ENCODE data around the gene AKAP11.

- TF ChIP-seq, protein P1, sequence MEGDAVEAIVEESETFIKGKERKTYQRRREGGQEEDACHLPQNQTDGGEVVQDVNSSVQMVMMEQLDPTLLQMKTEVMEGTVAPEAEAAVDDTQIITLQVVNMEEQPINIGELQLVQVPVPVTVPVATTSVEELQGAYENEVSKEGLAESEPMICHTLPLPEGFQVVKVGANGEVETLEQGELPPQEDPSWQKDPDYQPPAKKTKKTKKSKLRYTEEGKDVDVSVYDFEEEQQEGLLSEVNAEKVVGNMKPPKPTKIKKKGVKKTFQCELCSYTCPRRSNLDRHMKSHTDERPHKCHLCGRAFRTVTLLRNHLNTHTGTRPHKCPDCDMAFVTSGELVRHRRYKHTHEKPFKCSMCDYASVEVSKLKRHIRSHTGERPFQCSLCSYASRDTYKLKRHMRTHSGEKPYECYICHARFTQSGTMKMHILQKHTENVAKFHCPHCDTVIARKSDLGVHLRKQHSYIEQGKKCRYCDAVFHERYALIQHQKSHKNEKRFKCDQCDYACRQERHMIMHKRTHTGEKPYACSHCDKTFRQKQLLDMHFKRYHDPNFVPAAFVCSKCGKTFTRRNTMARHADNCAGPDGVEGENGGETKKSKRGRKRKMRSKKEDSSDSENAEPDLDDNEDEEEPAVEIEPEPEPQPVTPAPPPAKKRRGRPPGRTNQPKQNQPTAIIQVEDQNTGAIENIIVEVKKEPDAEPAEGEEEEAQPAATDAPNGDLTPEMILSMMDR (IDR thresholded peaks at IDR 0.05): no peak
- TF ChIP-seq POLR2AphosphoS5 (IDR thresholded peaks at IDR 0.05): no peak
Observed at GRCh38 chr13:42355491-42356183, 83.7 kb downstream of the AKAP11 start.

All from breast epithelium (tissue), 3 donors.